Immature natural killer cell (primary cell): ENCODE results near the gene GDI1. TPM values are rescaled to one million over a fixed set of nuclear protein-coding genes. Genes with fewer than 3 reads are reported as not detected.

Experiments used
- DNase-seq, 3 donors: peaks; one replicate each; pipeline ENCODE4 v3.0.0; 2022; ENCODE audit warnings: mixed read lengths in 1 of 3
- H3K27ac Mint-ChIP-seq, 6 donors: one replicate each; pipeline ENCODE4 v1.8.0; 2020; ENCODE audit warnings: mixed read lengths in 6 of 6, mild to moderate bottlenecking in 5 of 6, inconsistent platforms in 4 of 6, moderate library complexity in 3 of 6
- H3K27me3 Mint-ChIP-seq, 3 donors: one replicate each; pipeline ENCODE4 v1.8.0; 2020 to 2021; ENCODE audit warnings: low read depth in 3 of 3, mild to moderate bottlenecking in 3 of 3, mixed read lengths in 3 of 3, moderate library complexity in 3 of 3, inconsistent platforms in 1 of 3
- H3K36me3 Mint-ChIP-seq, 3 donors: one replicate each; pipeline ENCODE4 v1.8.0; 2020; ENCODE audit warnings: mixed read lengths in 3 of 3, inconsistent platforms in 2 of 3, mild to moderate bottlenecking in 2 of 3
- H3K4me1 Mint-ChIP-seq, 2 donors: one replicate each; pipeline ENCODE4 v1.8.0; 2020; ENCODE audit warnings: inconsistent platforms in 2 of 2, mild to moderate bottlenecking in 2 of 2, mixed read lengths in 2 of 2, moderate library complexity in 1 of 2
- H3K4me3 Mint-ChIP-seq, 5 donors: one replicate each; pipeline ENCODE4 v1.8.0; 2020; ENCODE audit warnings: mild to moderate bottlenecking in 5 of 5, mixed read lengths in 5 of 5, inconsistent platforms in 3 of 5, moderate library complexity in 3 of 5
- H3K9me3 Mint-ChIP-seq, 6 donors: one replicate each; pipeline ENCODE4 v1.8.0; 2020; ENCODE audit warnings: mild to moderate bottlenecking in 6 of 6, mixed read lengths in 6 of 6, inconsistent platforms in 4 of 6, moderate library complexity in 3 of 6
- polyA plus RNA-seq, 3 donors: library from polyadenylated mRNA; unstranded; fragments of 300-500 nt; fragmentation: Illumina TruSeq; gene quantifications; one replicate each; pipeline ENCODE4 v1.2.3, GENCODE V29; 2021

GDI1 gene
- polyA plus RNA-seq, 3 donors from 2014 or later, result 20.9 to 37.8 (median 29.2) TPM

DNA sequence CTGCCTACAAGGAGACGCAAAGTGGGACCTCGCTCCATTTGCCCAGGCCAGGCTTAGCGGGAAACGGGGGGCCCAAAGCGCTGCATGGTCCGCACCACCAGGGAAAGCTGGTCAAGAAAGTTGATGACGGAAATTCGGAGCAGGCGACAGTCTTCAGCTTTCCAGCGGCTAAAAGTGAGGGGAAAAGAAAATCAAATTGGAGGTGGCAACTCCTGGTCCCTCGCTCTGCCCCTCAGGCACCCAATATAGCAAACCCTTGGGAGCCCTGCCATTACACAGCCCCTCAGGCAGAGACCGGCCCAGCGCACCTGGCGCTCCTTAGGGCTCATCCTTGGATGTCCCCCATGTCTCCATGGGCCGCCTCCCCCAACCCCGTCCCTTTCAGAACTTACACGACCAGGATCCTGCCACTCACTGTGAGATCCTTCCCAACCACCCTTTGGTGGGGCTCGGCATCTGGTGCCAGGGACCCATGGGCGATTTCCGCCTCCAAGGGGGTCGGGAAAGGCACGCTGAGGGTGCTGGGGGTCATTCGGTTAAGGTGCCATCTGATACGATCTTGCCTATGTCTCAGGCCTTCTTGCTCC is 41.0 kb downstream of the GDI1 start:
- peak overlapping the region; percentile 69 to 87 (median 81) for H3K4me3 Mint-ChIP-seq
- DNase-seq, result no peak
- H3K27ac Mint-ChIP-seq, result peak overlapping the region; percentile 43 to 94 (median 90)
- no peaks in the 10 kb centered on the region for H3K9me3 Mint-ChIP-seq
- peaks cover 7 to 10% of the 10 kb centered on the region in 2 donors for H3K4me1 Mint-ChIP-seq
- H3K27me3 Mint-ChIP-seq, result peaks cover 6 to 12% (median 11%) of the 10 kb centered on the region in 3 donors
- H3K36me3 Mint-ChIP-seq, result no peaks in the 10 kb centered on the region

DNA sequence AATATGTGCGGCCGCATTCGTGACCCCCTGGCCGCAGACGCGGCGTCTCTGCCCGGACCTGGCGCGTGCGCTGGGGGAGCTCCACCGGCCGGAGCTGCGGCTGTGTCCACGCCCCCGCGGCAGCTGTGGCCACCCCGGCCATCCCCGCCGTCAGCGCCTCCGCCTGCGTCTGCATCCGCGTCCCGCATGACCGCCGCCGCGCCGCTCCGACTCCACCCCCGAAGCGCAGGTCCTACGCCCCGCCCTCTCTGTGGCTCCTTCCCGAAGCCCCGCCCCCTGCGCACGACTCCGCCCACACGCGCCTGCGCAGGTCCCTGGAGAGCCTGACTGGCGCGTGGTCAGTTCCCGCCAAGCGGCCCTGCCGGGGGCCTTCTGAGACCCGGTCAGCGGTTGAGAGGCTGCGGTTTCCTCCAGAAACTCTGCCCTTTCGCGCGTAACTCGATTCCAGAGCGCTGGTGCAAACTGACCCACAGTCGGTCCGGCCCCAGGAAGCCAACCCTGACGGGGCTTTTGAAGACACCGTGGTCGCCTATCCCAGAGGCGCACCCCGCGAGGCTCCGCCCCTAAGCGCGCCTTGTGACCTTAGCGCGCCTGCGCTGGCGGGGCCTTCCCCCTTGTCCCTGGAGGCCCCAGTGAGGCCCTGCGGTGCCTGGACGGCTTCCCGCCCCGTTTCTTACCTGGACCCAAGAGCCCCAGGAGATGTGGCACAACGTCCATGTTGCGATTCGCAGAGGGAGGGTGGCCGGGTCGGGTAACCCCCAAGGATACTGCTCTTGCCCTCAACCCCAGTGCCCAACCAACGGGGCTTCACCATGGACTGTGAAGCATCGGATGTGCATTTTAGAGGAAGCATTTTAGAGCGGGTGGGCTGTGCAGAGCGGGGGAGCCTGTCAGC is 42.0 kb downstream of the GDI1 start, which contains the start of gene LAGE3:
TSS of gene LAGE3 (minus strand) at position 554 of the 895 bp plus-strand sequence. CDS start at position 188, 366 bp downstream.
- peak; percentile 96 for DNase-seq
- Mint-ChIP-seq H3K36me3 (no peaks in the 10 kb centered on the region), H3K27ac (peak within 1 kb of the TSS; percentile 89 to 96 (median 94)), H3K4me3 (peak within 1 kb of the TSS; percentile 80 to 87 (median 81)), H3K9me3 (no peaks in the 10 kb centered on the region), H3K27me3 (peaks cover 6 to 12% (median 11%) of the 10 kb centered on the region in 3 donors), H3K4me1 (peaks cover 7 to 10% of the 10 kb centered on the region in 2 donors)

DNA sequence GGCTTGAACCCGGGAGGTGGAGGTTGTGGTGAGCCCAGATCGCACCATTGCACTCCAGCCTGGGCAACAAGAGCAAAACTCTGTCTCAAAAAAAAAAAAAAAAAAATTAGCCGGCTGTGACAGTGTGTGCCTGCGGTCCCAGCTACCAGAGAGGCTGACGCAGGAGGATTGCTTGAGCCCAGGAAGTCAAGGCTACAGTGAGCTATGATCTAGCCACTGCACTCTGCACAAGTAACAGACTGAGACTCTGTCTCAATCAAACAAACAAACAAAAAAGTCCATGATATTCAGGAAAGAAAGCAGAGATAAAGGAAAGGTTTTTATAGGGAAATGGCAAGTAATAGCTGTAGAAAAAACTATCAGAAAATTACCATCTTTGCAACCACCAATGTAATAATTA is 44.2 kb downstream of the GDI1 start:
- H3K9me3 Mint-ChIP-seq, result no peaks in the 10 kb centered on the region
- no peak for DNase-seq
- H3K27me3 Mint-ChIP-seq, result peaks cover 6 to 11% (median 9%) of the 10 kb centered on the region in 3 donors
- H3K4me3 Mint-ChIP-seq, result no peak overlapping the region
- peaks cover 7 to 14% of the 10 kb centered on the region in 2 donors for H3K4me1 Mint-ChIP-seq
- no peak overlapping the region for H3K27ac Mint-ChIP-seq
- no peaks in the 10 kb centered on the region for H3K36me3 Mint-ChIP-seq

DNA sequence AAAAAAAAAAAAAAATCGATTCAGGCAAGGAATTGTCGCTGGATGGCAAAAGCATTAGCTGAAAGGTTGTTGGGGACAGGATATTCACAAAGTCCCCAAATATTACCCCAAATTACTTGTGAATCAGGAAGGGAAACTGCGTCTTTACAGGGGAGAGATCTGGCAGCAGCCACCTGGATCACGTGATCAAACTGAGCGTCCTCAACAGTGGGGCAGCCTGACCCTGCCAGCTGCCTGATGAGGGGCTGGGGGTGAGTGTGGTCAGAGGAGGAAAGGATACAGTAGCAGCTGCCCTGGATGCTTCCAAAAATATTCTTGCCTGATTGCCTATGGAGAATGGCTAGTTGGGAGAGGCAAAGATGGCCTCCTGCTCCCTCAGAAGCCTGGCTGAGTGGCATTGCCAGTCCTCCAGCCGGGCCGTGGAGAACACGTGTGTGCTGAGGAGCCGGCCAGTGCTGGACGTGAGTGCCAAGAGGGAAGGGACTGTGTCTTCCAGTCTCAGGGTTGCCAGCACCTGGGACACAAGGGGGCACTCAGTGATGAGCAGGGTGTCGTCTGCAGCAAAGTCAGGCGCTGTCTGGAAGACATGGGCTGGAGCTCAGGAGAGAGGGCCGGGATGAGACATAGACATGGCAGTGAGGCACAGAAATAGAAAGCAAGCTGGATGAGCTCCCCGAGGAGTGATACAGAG is 45.1 kb downstream of the GDI1 start:
- Mint-ChIP-seq H3K9me3 (no peaks in the 10 kb centered on the region), H3K36me3 (no peaks in the 10 kb centered on the region), H3K4me3 (no peak overlapping the region), H3K27ac (peak overlapping the region in 1 of 6 donors; percentile 8), H3K4me1 (peaks cover 7 to 16% of the 10 kb centered on the region in 2 donors), H3K27me3 (peaks cover 7 to 11% (median 8%) of the 10 kb centered on the region in 3 donors)
- no peak for DNase-seq

DNA sequence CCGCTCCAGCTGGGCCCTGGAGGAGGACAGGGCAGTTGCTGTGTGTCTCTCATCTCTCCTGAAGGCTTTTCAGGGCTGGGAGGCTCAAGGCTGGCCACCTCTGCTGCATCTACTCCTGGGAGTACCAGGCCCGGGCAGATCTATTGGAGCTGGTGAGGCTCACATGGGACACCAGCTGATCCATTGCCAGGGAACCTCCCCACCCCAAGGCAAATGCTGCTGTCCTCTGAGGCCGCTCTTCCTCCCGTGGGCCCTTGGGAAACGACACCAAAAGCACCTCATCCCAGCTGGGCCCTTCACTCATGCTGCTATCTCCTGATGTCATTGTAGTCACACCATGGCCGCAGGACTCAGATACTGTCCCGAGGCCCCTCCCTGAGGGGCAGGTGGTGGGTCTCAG is 45.8 kb downstream of the GDI1 start:
- H3K9me3 Mint-ChIP-seq, result no peaks in the 10 kb centered on the region
- peak overlapping the region in 1 of 6 donors; percentile 17 for H3K27ac Mint-ChIP-seq
- no peak overlapping the region for H3K4me3 Mint-ChIP-seq
- H3K4me1 Mint-ChIP-seq, result peaks cover 7 to 16% of the 10 kb centered on the region in 2 donors
- no peak for DNase-seq
- peaks cover 7 to 11% (median 10%) of the 10 kb centered on the region in 3 donors for H3K27me3 Mint-ChIP-seq
- H3K36me3 Mint-ChIP-seq, result no peaks in the 10 kb centered on the region

DNA sequence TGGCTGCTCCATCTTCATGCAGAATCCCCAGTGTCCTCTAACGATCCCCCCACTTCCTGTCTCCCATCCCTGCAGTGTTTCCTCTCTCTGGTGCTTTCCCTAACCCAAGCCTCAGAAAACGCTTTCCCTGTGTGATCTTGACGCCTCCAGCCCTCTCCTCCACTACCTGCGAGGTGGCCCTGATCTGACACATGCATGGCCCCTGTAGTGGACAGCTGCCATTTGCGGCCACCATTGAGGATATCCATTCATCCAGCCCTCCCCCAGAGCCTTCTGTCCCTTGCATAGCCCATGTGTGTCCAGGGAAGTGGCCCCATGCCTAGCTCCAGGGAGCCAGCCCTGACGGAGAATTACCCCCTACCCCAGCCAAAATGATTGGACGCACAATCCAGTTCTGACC is 46.4 kb downstream of the GDI1 start:
- no peaks in the 10 kb centered on the region for H3K9me3 Mint-ChIP-seq
- H3K36me3 Mint-ChIP-seq, result no peaks in the 10 kb centered on the region
- peaks cover 13 to 17% of the 10 kb centered on the region in 2 donors for H3K4me1 Mint-ChIP-seq
- peak overlapping the region in 3 of 6 donors; percentile 17 to 81 (median 66) for H3K27ac Mint-ChIP-seq
- no peak for DNase-seq
- H3K4me3 Mint-ChIP-seq, result no peak overlapping the region
- peaks cover 7 to 11% (median 10%) of the 10 kb centered on the region in 3 donors for H3K27me3 Mint-ChIP-seq

DNA sequence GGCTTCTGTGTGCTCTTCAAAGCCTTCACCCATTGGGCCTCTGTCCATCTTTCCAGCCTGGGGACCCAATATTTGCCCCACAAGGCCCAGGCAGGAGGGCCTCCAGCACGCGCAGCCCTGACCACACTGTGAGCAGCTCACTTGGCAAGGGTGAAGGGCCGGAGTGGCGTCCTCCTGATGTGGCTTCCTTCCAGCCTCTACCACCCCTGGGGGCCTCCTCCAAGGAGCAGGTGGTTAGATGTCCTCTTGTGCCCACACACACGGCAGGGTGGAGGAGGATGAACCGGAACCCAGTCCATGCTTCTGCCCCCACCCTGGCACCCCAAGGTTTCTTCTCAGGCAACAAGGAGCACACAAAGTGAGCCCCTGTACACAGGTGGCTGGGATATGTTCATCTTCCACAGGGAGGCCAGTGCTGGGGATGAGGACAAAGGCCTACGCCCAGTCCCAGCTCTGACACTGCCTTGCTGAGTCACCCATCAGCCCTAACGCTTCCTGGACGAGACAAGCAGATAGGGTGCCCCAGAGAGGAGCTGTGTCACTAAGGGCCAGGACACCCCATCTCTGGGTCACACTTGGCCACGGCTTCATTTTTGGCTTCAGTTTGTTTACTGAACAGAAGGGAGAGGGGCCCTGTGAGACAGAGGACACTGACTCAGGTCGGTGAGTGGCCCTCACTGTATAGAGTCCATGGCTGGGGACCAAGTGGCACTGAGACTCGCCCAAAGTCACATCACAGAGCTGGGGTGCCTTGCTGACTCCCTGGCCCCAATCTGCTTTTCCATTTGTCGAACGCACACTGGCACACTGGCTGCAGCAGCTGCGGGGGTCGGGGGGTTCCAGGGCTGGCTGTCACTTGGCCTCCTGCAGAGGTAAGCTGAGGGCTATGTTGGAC is 47.5 kb downstream of the GDI1 start:
- no peaks in the 10 kb centered on the region for H3K9me3 Mint-ChIP-seq
- no peak for DNase-seq
- peaks cover 1 to 6% (median 4%) of the 10 kb centered on the region in 3 donors for H3K27me3 Mint-ChIP-seq
- H3K4me1 Mint-ChIP-seq, result peaks cover 19 to 22% of the 10 kb centered on the region in 2 donors
- no peaks in the 10 kb centered on the region for H3K36me3 Mint-ChIP-seq
- H3K27ac Mint-ChIP-seq, result peak overlapping the region in 2 of 6 donors; percentile 57 to 76
- H3K4me3 Mint-ChIP-seq, result peak overlapping the region in 2 of 5 donors; percentile 23 to 33

DNA sequence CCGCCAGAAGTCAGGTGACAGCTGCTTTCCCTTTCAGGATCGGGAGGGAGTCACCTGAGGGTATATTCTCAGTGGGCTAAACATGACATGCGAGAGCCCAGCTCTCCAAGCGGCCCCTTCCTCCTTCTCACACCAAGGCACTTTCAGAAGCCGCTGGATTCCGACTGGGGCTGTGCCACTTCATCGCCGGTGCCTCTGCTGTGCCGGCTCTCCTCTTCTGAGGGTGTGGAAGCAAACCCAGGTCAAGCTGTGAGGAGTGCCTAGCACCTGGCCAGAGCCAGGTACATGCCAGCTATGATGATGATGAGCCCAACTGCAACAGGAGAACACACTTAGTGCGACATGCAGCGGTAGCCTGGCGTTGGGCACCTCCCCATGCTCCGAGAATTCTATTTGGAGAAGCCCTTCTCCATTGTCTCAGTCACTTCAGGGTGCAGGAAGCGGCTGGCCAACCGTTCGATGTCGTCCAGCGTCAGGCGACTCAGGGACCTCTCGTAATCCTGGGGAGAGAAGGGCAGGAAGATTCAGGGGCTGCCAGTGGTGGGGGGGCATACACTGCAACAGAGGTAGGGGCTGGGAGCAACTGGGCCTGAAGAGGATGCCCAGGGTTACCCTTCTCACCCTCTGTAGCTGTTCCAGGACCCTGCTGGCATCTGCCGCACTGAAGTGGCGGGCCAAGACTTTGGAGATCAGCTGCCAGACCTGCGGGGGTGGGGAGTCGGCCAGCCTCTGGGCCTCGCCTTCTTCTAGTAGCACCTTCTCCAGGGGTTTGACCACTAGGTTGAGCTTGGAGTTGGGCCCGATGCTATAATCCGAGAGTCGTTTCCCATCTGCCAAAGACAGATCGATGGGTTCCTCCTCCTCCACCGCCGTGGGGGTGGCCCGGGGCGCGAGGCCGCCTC is 48.4 kb downstream of the GDI1 start:
- peak overlapping the region in 5 of 6 donors; percentile 68 to 81 (median 75) for H3K27ac Mint-ChIP-seq
- peaks cover 22 to 24% of the 10 kb centered on the region in 2 donors for H3K4me1 Mint-ChIP-seq
- peak overlapping the region; percentile 49 to 65 (median 57) for H3K4me3 Mint-ChIP-seq

DNA sequence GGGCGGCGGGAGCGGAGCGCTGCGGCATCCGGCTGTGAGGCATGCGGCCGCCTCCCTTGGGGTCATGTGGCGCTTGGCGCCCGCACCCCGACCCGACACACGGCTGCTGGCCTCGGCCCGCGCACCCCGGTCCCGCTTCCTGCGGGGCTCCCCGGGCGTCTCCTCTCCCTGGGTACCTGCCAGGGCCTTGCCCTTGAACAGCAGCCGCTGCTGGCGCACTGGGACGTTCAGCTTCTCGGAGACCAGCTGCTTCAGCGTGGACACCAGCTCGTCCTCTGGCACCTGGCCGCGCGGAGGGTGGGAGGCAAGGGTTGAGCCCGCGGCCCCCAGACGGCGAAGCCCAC is 49.1 kb downstream of the GDI1 start:
- H3K4me1 Mint-ChIP-seq, result peaks cover 22 to 28% of the 10 kb centered on the region in 2 donors
- H3K36me3 Mint-ChIP-seq, result no peaks in the 10 kb centered on the region
- H3K4me3 Mint-ChIP-seq, result peak overlapping the region in 1 of 5 donors; percentile 66
- peaks cover 3 to 12% (median 6%) of the 10 kb centered on the region in 3 donors for H3K27me3 Mint-ChIP-seq
- DNase-seq, result peak; percentile 51 to 56 (median 55)
- H3K27ac Mint-ChIP-seq, result no peak overlapping the region
- no peaks in the 10 kb centered on the region for H3K9me3 Mint-ChIP-seq

More for the DNA sequence above, 48.4 kb downstream of the GDI1 start:
- H3K9me3 Mint-ChIP-seq, result no peaks in the 10 kb centered on the region
- H3K36me3 Mint-ChIP-seq, result no peaks in the 10 kb centered on the region
- DNase-seq, result peak in 1 of 3 donors; percentile 10
- H3K27me3 Mint-ChIP-seq, result peaks cover 2 to 10% (median 4%) of the 10 kb centered on the region in 3 donors

DNA sequence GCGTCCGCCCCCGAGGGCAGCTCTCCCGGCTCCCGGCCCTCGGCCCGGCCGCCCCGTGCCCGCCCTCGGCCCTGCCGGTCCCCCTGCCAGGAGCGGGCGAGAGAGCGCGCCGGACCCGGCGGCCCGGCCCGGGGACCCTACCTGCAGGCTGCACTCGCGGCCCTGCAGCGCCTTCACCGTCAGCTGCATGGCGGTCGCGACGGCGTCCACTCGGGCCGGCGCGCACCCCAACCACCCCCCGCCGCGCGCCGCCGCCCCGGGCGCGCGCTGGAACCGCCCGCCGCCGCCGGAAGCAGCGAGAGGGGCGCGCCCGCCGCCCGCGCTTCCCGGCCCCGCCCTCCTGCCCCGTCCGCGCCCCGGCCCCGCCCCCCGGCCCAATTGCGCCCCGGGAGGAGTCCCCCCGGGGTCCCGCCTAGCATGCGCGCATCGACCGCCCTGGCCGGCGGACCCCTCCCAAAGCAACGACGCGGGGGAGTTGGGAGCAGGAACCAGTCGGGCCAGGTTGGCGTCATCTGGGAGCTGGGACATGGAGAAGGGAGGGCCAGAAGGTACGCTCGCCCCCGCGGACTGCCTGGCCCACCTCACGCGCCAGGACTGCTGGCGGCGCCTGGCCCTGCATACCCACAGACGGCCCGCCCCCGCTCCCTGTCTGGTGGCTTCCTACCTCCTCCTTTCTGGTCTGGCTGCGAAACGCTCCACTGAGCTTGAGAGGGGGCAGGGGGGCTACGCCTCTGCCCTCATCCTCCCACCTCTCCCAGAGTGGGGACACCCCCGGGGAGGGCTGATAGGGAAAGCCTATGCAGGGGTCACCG is 49.6 kb downstream of the GDI1 start, which contains the start of gene UBL4A:
TSS of gene UBL4A (minus strand) at position 220 of the 812 bp plus-strand sequence. CDS start at position 189, 31 bp downstream.
- Mint-ChIP-seq H3K27me3 (peaks cover 3 to 13% (median 6%) of the 10 kb centered on the region in 3 donors), H3K4me1 (peaks cover 22 to 31% of the 10 kb centered on the region in 2 donors), H3K9me3 (no peaks in the 10 kb centered on the region), H3K4me3 (peak within 1 kb of the TSS; percentile 66 to 81 (median 75)), H3K36me3 (no peaks in the 10 kb centered on the region), H3K27ac (peak within 1 kb of the TSS; percentile 75 to 92 (median 86))
- peak; percentile 65 to 71 (median 70) for DNase-seq

DNA sequence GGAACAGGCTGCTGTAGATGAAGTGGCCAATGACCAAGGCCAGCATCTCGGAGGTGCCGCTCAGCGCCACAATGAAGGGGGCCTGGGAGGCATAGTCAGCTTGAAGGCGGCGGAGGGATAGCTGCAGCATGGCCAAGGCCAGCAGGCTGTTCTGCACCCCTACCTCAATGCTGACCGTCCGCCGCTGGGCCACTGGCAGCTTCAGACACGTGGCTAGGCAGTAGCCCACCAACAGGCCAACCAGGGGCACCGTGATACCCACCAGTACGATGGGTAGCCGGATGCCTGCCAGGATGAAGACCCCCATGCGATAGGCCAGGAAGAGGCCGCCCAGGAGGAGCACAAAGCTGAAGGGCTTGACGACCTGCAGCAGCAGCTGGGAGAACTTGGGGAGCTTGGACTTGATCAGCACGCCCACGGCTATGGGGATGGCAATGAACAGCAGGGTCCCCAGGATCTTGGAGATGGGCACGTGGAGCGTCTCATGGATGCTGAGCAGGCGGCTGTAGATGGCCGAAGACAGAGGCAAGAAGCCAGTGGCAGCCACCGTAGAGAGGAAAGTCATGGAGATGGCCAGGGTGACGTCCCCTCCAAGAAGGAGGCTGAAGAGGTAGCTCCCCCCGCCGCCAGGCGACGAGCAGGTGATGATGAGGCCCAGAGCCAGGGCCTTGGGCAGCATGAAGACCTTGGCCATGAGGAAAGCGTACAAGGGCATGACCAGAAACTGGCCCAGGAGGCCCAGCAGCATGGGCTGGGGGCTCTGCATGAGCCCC is 50.8 kb downstream of the GDI1 start:
- H3K27me3 Mint-ChIP-seq, result peaks cover 1 to 11% (median 6%) of the 10 kb centered on the region in 3 donors
- peak overlapping the region; percentile 53 to 92 (median 86) for H3K27ac Mint-ChIP-seq
- H3K9me3 Mint-ChIP-seq, result no peaks in the 10 kb centered on the region
- peaks cover 22 to 28% of the 10 kb centered on the region in 2 donors for H3K4me1 Mint-ChIP-seq
- DNase-seq, result no peak
- peak overlapping the region; percentile 57 to 81 (median 71) for H3K4me3 Mint-ChIP-seq
- H3K36me3 Mint-ChIP-seq, result no peaks in the 10 kb centered on the region
